ENCODE data around the gene PNPLA8.
"Not testable (repeated sequence)": the region's sequence is repeated elsewhere in the genome, so short reads cannot be mapped to it uniquely, and the experiment has no call there.

The PNPLA8 gene

GRCh38 chr7:108467391-108467790, 58.5 kb downstream of the PNPLA8 start:
- no peak for DNase-seq

GRCh38 chr7:108466322-108466721, 59.6 kb downstream of the PNPLA8 start:
- DNase-seq: not testable (repeated sequence)

GRCh38 chr7:108464743-108465142, 61.2 kb downstream of the PNPLA8 start:
- no peak for DNase-seq

- DNase-seq: no peak
These were observed 62.3 kb downstream of the PNPLA8 start for GRCh38 chr7:108463613-108464012.

- DNase-seq: no peak
These were observed 64.1 kb downstream of the PNPLA8 start for GRCh38 chr7:108461840-108462239.

- no peak for DNase-seq
These were observed 65.0 kb downstream of the PNPLA8 start for GRCh38 chr7:108460964-108461363.

GRCh38 chr7:108459922-108460551, 65.9 kb downstream of the PNPLA8 start:
- no peak for DNase-seq

GRCh38 chr7:108457871-108458270, 68.1 kb downstream of the PNPLA8 start:
- DNase-seq: no peak

- no peak for DNase-seq
These were observed 68.9 kb downstream of the PNPLA8 start for GRCh38 chr7:108456845-108457540.

- peak in 1 of 2 donors; percentile 13 for DNase-seq
These were observed 69.8 kb downstream of the PNPLA8 start, which contains the start of gene NRCAM for GRCh38 chr7:108455998-108456677. Gene NRCAM, minus strand, starts transcription at chr7:108456436. Its CDS starts 216,372 bp downstream, at chr7:108240064.

GRCh38 chr7:108455551-108455997, 70.4 kb downstream of the PNPLA8 start:
- peak; percentile 34 to 38 for DNase-seq

GRCh38 chr7:108454674-108455550, 71.0 kb downstream of the PNPLA8 start:
- no peak for DNase-seq

GRCh38 chr7:108454317-108454673, 71.6 kb downstream of the PNPLA8 start:
- no peak for DNase-seq

- peak in 1 of 2 donors; percentile 32 for DNase-seq
These were observed 72.6 kb downstream of the PNPLA8 start for GRCh38 chr7:108453320-108453719.

- peak in 1 of 2 donors; percentile 22 for DNase-seq
These were observed 73.2 kb downstream of the PNPLA8 start for GRCh38 chr7:108452707-108453106.

- no peak for DNase-seq
These were observed 74.6 kb downstream of the PNPLA8 start for GRCh38 chr7:108451296-108451848.

- DNase-seq: no peak
These were observed 75.8 kb downstream of the PNPLA8 start for GRCh38 chr7:108450160-108450559.

- DNase-seq: no peak
These were observed 76.4 kb downstream of the PNPLA8 start for GRCh38 chr7:108449521-108449920.

GRCh38 chr7:108448584-108449505, 77.1 kb downstream of the PNPLA8 start:
- DNase-seq: no peak

GRCh38 chr7:108442039-108442568, 83.8 kb downstream of the PNPLA8 start:
- DNase-seq: no peak

GRCh38 chr7:108441392-108441955, 84.5 kb downstream of the PNPLA8 start:
- DNase-seq: no peak
